Measurements from ENCODE around the gene SLCO3A1.
A peak's percentile ranks its signal among the peaks of the same experiment; 100 is the strongest.

The SLCO3A1 gene

GRCh38 chr15:91870876-91871537 is 17.5 kb downstream of the SLCO3A1 start:
- no peaks in the 10 kb centered on the region for H3K9me3 ChIP-seq (ENCODE audit: insufficient read depth, low read depth, low read length)
- no peak overlapping the region for H2BK5ac ChIP-seq (ENCODE audit: low read depth, low read length, poor library complexity)
- no peaks in the 10 kb centered on the region for H3K79me2 ChIP-seq (ENCODE audit: control insufficient read depth, insufficient read depth, low read length, poor library complexity)
- no peaks in the 10 kb centered on the region for H3K27me3 ChIP-seq (ENCODE audit: insufficient read depth, low read length)
- H4K12ac ChIP-seq (ENCODE audit: low read depth, low read length) = no peak overlapping the region
- peaks cover 4% of the 10 kb centered on the region for H3K79me1 ChIP-seq (ENCODE audit: low read length)
- no peak overlapping the region for H3K9ac ChIP-seq (ENCODE audit: low read length)
- no peak overlapping the region for H3K4ac ChIP-seq (ENCODE audit: low read depth, low read length)
- WGBS (ENCODE audit: extremely low coverage, insufficient coverage, insufficient read length) = no CpG with 5 or more reads among the region's 6 CpGs
- no peak overlapping the region for H2AK5ac ChIP-seq (ENCODE audit: low read length)
- H2BK120ac ChIP-seq (ENCODE audit: insufficient read depth, low read length, poor library complexity) = no peak overlapping the region
- H3K14ac ChIP-seq (ENCODE audit: low read length) = no peak overlapping the region
- no peak overlapping the region for H2BK12ac ChIP-seq (ENCODE audit: low read length)
- H4K91ac ChIP-seq (ENCODE audit: low read depth, low read length) = no peak overlapping the region
- no peak overlapping the region for H3K27ac ChIP-seq (ENCODE audit: low read depth, low read length)
- H2AFZ ChIP-seq (ENCODE audit: insufficient read depth, low read length, poor library complexity) = no peak overlapping the region
- no peak overlapping the region for H4K8ac ChIP-seq (ENCODE audit: low read depth, low read length)
- H3K4me3 ChIP-seq (ENCODE audit: low read depth, low read length) = no peak overlapping the region
- no peak overlapping the region for H3K4me2 ChIP-seq (ENCODE audit: low read length)
- H3K36me3 ChIP-seq (ENCODE audit: control insufficient read depth in 1 of 2, insufficient read depth in 2 of 2, low read length in 2 of 2) = no peaks in the 10 kb centered on the region
- DNase-seq = no peak
- H3K4me1 ChIP-seq (ENCODE audit: control insufficient read depth in 1 of 2, insufficient read depth in 2 of 2, low read length in 2 of 2) = peaks cover 7 to 13% of the 10 kb centered on the region in 2 experiments
- no peak overlapping the region for H3K18ac ChIP-seq (ENCODE audit: low read length)
- no peak overlapping the region for H3K23ac ChIP-seq (ENCODE audit: low read length)

DNA sequence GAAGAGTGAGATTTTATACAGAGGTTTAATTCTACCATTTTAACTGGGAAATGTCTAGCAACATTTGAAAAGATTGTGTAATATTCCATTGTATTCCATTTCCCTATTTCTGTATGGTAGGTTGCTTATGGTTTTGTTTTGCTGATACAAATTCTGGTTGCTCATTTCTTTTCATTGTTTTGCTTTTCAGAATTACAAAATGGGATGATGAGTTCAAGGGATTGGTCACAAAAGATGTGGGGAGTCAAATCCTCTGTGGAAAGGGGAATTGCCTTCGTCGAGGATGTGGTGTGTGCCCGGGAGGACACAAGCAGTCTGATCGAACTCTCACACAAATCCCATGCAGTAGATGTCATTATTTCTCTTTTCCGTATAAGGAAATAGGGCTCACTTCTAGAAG is 18.3 kb downstream of the SLCO3A1 start:
- no peaks in the 10 kb centered on the region for H3K79me2 ChIP-seq (ENCODE audit: control insufficient read depth, insufficient read depth, low read length, poor library complexity)
- DNase-seq = peak in 1 of 2 donors; percentile 22
- peaks cover 4% of the 10 kb centered on the region for H3K79me1 ChIP-seq (ENCODE audit: low read length)
- H4K8ac ChIP-seq (ENCODE audit: low read depth, low read length) = no peak overlapping the region
- no peak overlapping the region for H3K14ac ChIP-seq (ENCODE audit: low read length)
- no peak overlapping the region for H2AK5ac ChIP-seq (ENCODE audit: low read length)
- H3K9ac ChIP-seq (ENCODE audit: low read length) = no peak overlapping the region
- no CpG with 5 or more reads among the region's 5 CpGs for WGBS (ENCODE audit: extremely low coverage, insufficient coverage, insufficient read length)
- peaks cover 6% of the 10 kb centered on the region in 2 experiments for H3K4me1 ChIP-seq (ENCODE audit: control insufficient read depth in 1 of 2, insufficient read depth in 2 of 2, low read length in 2 of 2)
- no peak overlapping the region for H4K91ac ChIP-seq (ENCODE audit: low read depth, low read length)
- no peaks in the 10 kb centered on the region for H3K36me3 ChIP-seq (ENCODE audit: control insufficient read depth in 1 of 2, insufficient read depth in 2 of 2, low read length in 2 of 2)
- no peak overlapping the region for H3K27ac ChIP-seq (ENCODE audit: low read depth, low read length)
- no peak overlapping the region for H2BK120ac ChIP-seq (ENCODE audit: insufficient read depth, low read length, poor library complexity)
- H3K18ac ChIP-seq (ENCODE audit: low read length) = no peak overlapping the region
- no peak overlapping the region for H3K4me3 ChIP-seq (ENCODE audit: low read depth, low read length)
- no peak overlapping the region for H2AFZ ChIP-seq (ENCODE audit: insufficient read depth, low read length, poor library complexity)
- H3K9me3 ChIP-seq (ENCODE audit: insufficient read depth, low read depth, low read length) = no peaks in the 10 kb centered on the region
- no peak overlapping the region for H3K4me2 ChIP-seq (ENCODE audit: low read length)
- H3K23ac ChIP-seq (ENCODE audit: low read length) = no peak overlapping the region
- no peaks in the 10 kb centered on the region for H3K27me3 ChIP-seq (ENCODE audit: insufficient read depth, low read length)
- no peak overlapping the region for H3K4ac ChIP-seq (ENCODE audit: low read depth, low read length)
- no peak overlapping the region for H4K12ac ChIP-seq (ENCODE audit: low read depth, low read length)
- no peak overlapping the region for H2BK5ac ChIP-seq (ENCODE audit: low read depth, low read length, poor library complexity)
- H2BK12ac ChIP-seq (ENCODE audit: low read length) = no peak overlapping the region

GRCh38 chr15:91872356-91873137 is 19.0 kb downstream of the SLCO3A1 start:
- H3K27me3 ChIP-seq (ENCODE audit: insufficient read depth, low read length) = no peaks in the 10 kb centered on the region
- H3K14ac ChIP-seq (ENCODE audit: low read length) = no peak overlapping the region
- no peak overlapping the region for H3K18ac ChIP-seq (ENCODE audit: low read length)
- H3K4me1 ChIP-seq (ENCODE audit: control insufficient read depth in 1 of 2, insufficient read depth in 2 of 2, low read length in 2 of 2) = peaks cover 2% of the 10 kb centered on the region in 2 experiments
- H4K91ac ChIP-seq (ENCODE audit: low read depth, low read length) = no peak overlapping the region
- no peak overlapping the region for H2BK120ac ChIP-seq (ENCODE audit: insufficient read depth, low read length, poor library complexity)
- H3K9ac ChIP-seq (ENCODE audit: low read length) = no peak overlapping the region
- H3K4me3 ChIP-seq (ENCODE audit: low read depth, low read length) = no peak overlapping the region
- no peaks in the 10 kb centered on the region for H3K79me1 ChIP-seq (ENCODE audit: low read length)
- H3K27ac ChIP-seq (ENCODE audit: low read depth, low read length) = no peak overlapping the region
- H4K8ac ChIP-seq (ENCODE audit: low read depth, low read length) = no peak overlapping the region
- H3K23ac ChIP-seq (ENCODE audit: low read length) = no peak overlapping the region
- no peaks in the 10 kb centered on the region for H3K9me3 ChIP-seq (ENCODE audit: insufficient read depth, low read depth, low read length)
- H3K4ac ChIP-seq (ENCODE audit: low read depth, low read length) = no peak overlapping the region
- H2AK5ac ChIP-seq (ENCODE audit: low read length) = no peak overlapping the region
- no peak overlapping the region for H4K12ac ChIP-seq (ENCODE audit: low read depth, low read length)
- no peak overlapping the region for H2BK5ac ChIP-seq (ENCODE audit: low read depth, low read length, poor library complexity)
- H3K4me2 ChIP-seq (ENCODE audit: low read length) = no peak overlapping the region
- DNase-seq = no peak
- no CpG with 5 or more reads among the region's 15 CpGs for WGBS (ENCODE audit: extremely low coverage, insufficient coverage, insufficient read length)
- no peak overlapping the region for H2AFZ ChIP-seq (ENCODE audit: insufficient read depth, low read length, poor library complexity)
- H3K36me3 ChIP-seq (ENCODE audit: control insufficient read depth in 1 of 2, insufficient read depth in 2 of 2, low read length in 2 of 2) = no peaks in the 10 kb centered on the region
- H2BK12ac ChIP-seq (ENCODE audit: low read length) = no peak overlapping the region
- no peaks in the 10 kb centered on the region for H3K79me2 ChIP-seq (ENCODE audit: control insufficient read depth, insufficient read depth, low read length, poor library complexity)

DNA sequence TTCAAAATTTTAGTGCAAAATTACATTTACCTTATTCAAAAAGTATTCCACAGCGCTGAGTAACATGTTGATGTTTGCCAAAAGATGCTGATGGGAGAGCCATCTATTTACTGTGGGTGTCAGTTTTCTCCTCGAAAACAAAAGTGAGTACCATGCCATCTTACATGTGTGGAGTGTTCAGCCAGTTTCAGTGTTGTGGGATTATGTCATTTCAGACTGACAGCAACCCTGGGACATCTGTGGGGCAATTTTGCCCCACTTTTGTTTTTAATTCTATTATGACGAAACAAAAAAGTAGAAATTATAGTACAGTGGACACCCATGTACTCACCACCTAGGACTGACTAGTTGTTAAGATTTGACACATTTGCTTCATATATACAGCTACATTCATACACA is 19.6 kb downstream of the SLCO3A1 start:
- WGBS (ENCODE audit: extremely low coverage, insufficient coverage, insufficient read length) = no CpG with 5 or more reads among the region's 3 CpGs

More for the DNA sequence above, 19.6 kb downstream of the SLCO3A1 start:
- no peaks in the 10 kb centered on the region for H3K9me3 ChIP-seq (ENCODE audit: insufficient read depth, low read depth, low read length)
- no peak overlapping the region for H3K14ac ChIP-seq (ENCODE audit: low read length)
- no peak overlapping the region for H3K18ac ChIP-seq (ENCODE audit: low read length)
- no peak overlapping the region for H4K8ac ChIP-seq (ENCODE audit: low read depth, low read length)
- H3K79me2 ChIP-seq (ENCODE audit: control insufficient read depth, insufficient read depth, low read length, poor library complexity) = no peaks in the 10 kb centered on the region
- H2AFZ ChIP-seq (ENCODE audit: insufficient read depth, low read length, poor library complexity) = no peak overlapping the region
- H3K23ac ChIP-seq (ENCODE audit: low read length) = no peak overlapping the region
- no peak overlapping the region for H3K4me3 ChIP-seq (ENCODE audit: low read depth, low read length)
- H3K79me1 ChIP-seq (ENCODE audit: low read length) = no peaks in the 10 kb centered on the region
- H3K4me1 ChIP-seq (ENCODE audit: control insufficient read depth in 1 of 2, insufficient read depth in 2 of 2, low read length in 2 of 2) = peaks cover 0 to 2% of the 10 kb centered on the region in 2 experiments
- H4K12ac ChIP-seq (ENCODE audit: low read depth, low read length) = no peak overlapping the region
- no peak overlapping the region for H2AK5ac ChIP-seq (ENCODE audit: low read length)
- no peak overlapping the region for H2BK5ac ChIP-seq (ENCODE audit: low read depth, low read length, poor library complexity)
- H3K36me3 ChIP-seq (ENCODE audit: control insufficient read depth in 1 of 2, insufficient read depth in 2 of 2, low read length in 2 of 2) = no peaks in the 10 kb centered on the region
- no peaks in the 10 kb centered on the region for H3K27me3 ChIP-seq (ENCODE audit: insufficient read depth, low read length)
- H4K91ac ChIP-seq (ENCODE audit: low read depth, low read length) = no peak overlapping the region
- no peak overlapping the region for H3K9ac ChIP-seq (ENCODE audit: low read length)
- no peak overlapping the region for H3K27ac ChIP-seq (ENCODE audit: low read depth, low read length)
- DNase-seq = no peak
- no peak overlapping the region for H3K4me2 ChIP-seq (ENCODE audit: low read length)
- H2BK120ac ChIP-seq (ENCODE audit: insufficient read depth, low read length, poor library complexity) = no peak overlapping the region
- no peak overlapping the region for H3K4ac ChIP-seq (ENCODE audit: low read depth, low read length)
- no peak overlapping the region for H2BK12ac ChIP-seq (ENCODE audit: low read length)
